NOMO-1 treated with DMSO at 0.1 percent for 48 hours (cell line): ENCODE data around the gene XXYLT1.

Experiments
- DNase-seq: peaks from one replicate; lab custom pipeline; 2025; ENCODE audit not compliant: unreplicated experiment; lab: John Stamatoyannopoulos, UW

Gene XXYLT1

DNA sequence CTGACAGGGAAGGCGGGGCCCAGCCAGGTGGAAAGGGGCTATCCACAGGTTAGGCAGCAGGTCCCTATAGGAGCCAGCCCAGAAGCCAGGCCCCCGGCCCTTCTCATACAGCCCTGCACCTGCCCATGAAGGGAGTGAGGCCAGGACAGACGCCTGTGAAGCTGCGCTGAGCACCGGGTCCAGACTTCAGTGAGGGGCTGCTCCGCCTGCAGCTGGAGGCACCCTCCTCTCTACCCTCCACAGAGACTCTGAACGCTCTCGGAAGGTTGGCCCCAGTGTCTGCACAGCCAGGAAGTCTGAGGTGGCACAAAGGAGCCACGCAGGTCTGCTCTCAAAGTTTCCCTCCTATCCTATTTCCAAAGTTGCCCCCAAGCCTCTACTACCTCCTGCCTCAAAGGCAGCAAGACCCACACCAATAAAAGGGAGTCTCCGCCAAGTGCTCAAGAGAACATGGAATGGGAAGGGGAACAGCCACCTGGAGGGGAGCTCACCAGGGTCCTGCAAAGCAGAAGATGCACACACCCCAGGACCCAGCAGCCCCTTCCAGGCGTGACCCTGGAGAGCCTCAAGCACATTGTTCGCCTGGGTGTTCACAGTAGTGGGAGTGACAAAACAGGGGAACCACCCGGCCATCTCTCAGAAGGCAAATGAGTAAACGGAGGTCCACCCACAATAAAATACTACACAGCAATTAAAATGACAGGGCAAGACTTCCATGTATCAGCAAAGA is 19.5 kb downstream of the XXYLT1 start:
- no peak for DNase-seq

DNA sequence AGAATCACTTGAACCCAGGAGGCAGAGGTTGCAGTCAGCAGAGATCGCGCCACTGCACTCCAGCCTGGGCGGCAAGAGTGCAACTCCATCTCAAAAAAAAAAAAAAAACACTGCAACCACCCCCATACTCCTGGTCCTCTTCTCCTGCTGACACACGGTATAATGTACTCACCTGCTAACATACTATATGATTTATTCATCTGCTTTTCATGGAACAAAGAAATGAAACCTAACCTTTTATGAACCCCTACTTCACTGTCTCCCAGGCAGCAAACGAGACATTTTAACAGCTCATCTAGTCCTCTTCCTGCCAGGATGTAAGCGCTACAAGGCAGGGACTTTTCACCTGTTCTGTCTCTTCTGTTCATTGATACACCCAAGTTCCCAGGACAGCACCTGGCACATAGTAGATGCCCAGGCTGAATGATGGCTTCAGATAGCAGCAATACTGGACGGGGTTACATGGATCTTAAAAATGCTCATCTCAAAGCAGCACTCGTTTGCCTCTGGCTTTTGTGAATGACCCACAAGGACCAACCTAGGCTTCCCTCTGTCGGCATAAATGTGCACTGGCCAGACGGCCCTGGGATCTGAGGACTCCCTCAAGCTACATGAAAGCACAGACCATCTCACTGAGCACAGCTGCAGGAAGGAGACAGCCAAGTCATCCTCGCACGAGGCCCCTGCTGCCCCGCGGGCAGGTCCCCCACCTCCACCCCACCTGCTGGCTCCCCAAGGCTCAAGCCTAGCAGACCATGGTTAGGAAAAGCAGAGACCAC is 20.3 kb downstream of the XXYLT1 start:
- DNase-seq = no peak

DNA sequence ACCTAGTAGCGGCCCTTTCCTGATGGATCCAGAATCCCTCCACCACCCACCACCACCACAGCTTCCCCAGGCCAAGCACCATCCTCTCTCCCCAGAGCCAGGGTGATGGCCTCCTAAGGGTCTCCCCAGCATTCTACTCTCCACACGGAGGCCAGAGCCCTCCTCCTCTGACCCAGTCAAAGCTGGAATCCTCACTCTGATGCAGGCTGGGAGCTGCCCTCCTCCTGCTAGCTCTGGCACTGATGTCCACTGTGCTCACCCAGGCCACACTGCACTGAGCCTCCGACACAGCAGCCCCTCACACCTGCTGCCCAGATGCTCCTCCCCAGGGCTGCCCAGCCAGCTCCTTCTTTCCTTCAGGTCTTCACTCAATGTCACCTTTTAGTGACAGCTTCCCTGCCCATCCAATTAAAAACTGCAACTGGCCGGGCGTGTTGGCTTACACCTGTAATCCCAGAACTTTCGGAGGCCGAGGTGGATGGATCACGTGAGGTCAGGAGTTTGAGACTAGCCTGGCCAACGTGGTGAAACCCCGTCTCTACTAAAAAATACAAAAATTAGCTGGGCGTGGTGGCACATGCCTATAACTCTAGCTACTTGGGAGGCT is 21.0 kb downstream of the XXYLT1 start:
- no peak for DNase-seq

DNA sequence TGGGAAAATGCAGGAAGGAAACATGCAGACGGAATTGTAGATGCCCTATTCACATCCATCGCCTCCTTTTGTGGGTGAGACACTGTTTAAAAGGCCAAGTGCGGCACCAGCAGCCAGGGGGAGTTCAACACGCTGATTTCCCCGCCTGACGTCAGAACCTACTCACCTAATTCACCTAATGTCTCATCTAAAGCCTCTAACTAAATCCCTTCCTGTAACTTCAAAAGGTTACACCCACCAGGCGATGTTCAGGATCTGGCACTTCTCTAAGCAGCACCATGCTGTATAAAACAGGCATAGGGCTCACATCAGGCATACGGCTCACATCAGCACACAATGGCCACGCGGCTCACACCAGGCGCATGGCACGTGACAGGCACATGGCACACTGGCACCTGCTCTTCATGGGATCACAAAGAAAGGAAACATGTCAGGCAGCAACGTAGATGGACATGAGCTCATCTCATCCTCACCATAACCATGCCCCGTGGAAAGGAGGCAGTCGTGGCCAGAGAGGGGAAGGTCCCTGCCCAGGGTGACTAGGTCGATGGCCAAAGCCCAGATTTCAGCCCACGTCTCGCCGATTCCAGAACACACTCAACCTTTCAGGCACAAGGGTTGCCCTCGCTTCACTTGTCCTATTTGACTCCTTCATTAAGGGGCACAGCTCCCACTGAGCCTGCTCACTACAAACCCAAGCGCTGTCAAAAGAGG is 21.7 kb downstream of the XXYLT1 start:
- DNase-seq = no peak

DNA sequence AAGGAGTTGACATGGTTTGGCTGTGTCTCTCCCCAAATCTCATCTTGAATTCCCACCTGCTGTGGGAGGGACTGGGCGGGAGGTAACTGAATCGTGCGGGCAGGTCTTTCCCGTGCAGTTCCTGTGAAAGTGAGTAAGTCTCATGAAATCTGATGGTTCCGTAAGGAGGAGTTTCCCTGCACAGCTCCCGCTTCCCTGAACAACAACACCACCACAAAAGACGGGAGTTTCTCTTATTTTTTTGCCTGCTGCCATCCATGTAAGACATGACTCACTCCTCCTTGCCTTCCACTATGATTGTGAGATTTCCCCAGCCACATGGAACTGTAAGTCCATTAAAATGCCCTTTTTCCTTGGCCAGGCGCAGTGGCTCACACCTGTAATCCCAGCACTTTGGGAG is 22.7 kb downstream of the XXYLT1 start:
- no peak for DNase-seq

DNA sequence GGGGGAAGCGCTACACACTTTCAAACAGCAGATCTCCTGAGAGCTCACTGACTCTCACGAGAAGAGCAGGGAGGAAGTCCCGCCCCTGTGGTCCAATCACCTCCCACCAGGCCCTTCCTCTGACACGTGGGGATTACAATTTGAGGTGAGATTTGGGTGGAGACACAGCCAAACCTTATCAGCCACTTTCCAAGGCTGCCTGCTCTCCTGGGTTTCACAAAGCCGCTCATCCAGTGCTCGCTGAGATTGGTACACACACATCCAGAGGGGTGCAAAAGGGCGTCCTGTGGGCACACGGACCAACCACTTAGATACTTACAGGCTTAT is 23.1 kb downstream of the XXYLT1 start:
- DNase-seq = no peak

DNA sequence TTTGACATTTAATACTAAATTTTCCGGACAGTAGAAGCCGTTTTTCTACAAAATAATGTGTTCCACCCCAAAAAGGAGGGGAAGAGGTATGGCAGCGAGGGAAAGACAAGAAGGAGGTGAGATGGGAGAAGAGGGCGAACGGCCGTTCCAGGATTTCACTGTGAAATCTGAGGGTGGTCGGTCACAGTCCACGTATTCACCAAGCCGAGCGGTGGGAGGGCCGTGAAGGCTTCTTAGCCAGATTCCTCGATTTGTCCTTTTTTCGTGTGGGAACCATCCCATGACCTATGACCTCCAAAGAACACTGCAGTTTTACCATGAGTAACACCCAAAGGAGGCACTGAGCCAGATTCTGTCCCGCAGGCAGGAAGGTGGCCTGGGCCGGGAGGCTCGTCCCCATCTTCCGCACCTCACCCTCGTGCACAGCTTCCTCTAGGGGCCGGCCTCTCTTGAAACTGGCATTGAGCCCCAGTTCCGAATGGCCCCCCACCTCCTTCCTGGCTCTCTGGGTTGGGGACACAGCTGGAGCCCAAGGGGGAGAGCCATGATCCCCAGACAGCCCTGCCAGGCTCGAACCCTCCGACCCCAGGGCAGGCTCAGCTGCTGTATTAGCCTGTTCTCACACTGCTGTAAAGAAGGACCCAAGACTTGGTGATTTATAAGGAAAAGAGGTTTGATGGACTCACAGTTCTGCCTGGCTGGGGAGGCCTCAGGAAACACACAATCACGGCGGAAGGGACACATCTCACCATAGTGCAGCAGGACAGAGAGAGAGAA is 23.7 kb downstream of the XXYLT1 start:
- DNase-seq = no peak

DNA sequence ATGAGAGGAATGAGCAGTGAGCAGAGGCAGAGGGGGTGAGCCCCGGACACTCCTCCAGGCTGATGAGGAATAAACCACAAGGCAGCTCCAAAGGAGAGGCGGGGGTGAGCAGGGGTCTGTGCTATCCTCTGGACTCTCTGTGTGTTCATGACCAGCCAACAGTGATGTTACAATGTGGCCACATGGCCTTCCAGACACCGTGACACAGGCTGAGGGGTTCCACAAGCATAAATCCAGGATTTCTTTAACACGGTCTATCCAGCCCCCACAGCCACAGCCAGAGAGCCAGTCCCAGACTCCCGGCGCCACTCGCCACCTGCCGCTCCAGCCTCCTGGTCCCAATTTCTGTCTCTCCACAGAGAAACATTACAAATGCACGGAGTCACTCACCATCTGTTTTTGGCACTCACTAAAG is 24.4 kb downstream of the XXYLT1 start:
- DNase-seq = no peak

DNA sequence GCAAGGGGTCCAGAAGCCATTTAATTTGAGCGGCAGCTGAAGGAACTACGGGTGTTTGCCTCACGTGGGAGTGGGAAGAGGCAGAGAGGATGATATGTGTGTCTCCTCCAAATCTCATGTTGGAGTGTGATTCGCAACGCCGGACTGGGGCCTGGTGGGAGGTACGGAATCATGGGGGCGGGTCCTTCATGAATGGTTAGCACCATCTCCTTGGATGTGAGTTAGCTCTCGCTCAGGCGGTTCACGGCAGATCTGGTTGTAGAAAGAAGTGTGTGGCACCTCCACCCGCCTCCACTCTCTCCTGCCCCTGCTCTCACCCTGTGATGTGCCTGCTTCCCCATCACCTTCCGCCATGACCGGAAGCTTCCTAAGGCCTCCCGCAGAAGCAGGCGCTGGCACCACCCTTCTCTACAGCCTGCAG is 25.4 kb downstream of the XXYLT1 start:
- DNase-seq = no peak

DNA sequence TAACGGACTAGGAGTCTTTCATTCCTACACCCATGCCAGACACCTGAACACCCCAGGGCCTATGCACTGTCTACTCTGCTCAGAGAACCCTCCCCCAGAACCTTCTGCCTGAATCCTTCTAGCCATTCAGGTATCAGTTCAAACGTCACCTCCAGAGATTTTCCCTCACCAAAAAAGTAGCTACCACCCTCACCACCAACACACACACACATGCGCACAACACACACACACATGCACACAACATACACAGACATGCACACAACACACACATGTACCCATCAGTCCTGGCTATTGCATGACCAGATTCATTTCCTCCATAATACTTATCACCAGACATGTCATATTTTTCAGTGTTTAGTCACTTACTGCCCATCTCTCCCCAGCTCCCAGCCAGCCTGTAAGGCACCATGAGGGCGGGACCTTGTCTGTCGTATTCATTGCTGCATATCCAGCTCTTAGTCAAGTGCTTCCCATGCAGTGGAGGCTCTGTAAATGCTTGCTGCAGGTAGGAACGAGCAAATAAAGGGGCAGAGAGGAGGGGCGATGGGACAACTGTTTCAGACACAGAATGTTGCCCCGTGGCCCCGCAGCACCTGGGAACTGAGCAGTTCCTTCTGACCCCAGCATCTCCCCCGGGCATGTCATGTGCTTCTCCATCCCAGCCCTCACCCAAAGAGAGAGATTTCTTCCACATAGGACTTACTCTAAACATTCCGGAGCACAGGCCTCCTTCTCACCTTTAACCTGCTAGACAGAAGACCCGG is 29.2 kb downstream of the XXYLT1 start:
- no peak for DNase-seq

DNA sequence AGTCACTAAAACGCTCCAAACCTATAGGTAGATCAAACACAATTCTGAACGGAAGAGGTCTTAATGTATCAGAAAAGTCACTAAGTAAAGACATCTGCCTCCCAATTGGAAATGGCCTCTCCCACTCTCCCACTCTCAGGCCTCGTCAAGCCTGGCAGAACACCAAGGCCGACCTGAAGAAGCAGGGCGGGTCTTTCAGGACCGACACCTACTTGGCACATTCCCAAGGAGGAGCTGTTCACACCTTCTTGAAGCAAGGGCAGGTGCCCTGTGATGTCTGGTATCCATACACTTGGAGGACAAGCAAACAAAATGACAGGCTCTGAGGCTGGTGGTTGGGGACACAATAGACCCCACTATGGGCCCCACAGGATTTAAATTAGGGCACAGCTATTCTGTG is 30.0 kb downstream of the XXYLT1 start:
- DNase-seq = no peak

DNA sequence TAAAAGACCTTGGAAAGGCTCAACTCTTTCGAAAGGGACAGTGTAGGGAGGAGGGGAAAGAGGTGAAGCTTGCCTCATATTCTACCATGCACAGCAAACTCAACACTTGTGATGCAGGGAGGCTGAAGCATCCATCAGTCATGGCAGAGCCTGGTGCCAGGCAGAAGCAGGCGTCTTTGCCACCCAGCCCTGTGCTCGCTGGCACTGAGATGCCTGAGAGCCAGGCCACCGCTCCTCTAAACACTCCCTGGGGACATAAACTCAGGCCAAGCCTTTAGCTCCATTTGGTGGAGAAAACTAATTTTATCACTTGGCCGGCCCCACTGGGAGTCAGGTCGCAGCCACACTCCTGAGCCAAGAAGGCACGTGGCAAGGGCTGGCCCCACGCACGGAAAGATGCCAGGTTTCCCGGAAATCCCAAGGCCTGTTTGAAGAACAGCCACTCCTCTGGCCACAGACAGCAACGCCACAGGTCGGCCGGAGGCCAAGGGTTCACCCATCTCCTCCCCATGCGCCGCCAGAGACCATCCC is 30.7 kb downstream of the XXYLT1 start:
- DNase-seq = no peak

DNA sequence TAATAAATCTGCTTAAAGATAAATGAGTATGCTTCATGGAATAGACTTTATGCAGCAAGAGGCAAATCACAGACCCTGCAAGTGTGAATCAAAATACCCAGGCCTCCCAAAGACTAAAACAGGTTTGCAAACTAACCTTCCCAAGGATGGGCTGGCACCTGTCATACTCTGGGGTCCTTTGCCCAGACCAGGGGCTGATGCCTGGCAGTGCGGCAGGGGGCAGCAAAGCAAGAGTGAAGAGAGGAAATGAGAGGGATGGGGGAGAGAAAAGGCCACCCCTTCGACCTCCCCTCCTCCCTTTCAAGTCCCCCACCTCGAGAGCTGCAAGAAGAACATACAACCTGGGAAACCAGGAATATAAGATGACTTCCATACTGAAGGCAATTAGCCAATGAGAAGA is 31.8 kb downstream of the XXYLT1 start:
- DNase-seq = no peak

DNA sequence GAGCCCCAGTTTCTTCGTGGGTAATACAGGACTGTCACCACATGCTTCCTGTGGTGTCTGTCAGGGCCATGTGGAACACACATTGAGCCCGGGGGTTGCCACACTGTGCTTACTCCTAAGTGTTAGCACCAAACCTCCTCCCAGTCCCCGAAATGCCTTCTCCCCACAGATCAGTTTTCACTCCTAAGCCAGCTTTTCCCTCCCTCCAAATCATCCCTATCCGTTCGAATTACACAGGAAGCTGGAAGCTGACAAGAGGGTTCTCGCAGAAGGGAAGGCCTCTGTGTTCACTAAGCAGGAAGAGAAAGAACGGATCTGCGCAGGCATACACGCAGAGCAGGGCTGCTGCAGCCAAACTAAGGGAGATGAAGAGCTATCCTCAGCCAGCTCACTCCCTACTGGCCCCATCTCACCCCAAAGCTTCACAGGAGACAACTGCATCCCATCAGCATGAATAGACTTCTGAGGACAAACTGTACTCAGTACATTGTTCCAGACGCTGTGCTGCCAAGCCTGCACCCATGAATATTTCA is 32.3 kb downstream of the XXYLT1 start:
- DNase-seq = no peak

DNA sequence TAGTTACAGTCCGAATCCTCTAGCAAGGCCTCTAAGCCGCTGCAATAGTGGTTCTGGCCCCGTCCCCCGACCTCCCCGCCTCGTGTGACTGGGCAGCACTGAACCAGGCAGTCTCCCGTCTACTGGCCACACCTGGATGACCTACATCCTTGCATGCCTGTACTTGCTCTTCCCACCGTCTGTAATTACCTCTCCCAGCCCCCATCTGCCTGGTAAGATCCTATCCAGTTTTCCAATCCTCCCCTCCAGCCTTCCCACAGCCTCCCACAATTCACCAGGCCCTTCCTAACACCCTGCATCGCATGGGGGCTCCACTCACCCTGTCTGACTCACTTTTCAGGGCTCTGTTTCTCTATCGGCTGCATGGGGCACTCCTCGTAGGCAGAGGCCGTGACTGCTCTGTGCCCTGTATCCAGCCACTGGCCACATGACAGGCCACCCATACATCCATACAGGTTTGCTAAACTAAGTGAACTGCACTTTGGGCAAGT is 32.8 kb downstream of the XXYLT1 start:
- DNase-seq = no peak

DNA sequence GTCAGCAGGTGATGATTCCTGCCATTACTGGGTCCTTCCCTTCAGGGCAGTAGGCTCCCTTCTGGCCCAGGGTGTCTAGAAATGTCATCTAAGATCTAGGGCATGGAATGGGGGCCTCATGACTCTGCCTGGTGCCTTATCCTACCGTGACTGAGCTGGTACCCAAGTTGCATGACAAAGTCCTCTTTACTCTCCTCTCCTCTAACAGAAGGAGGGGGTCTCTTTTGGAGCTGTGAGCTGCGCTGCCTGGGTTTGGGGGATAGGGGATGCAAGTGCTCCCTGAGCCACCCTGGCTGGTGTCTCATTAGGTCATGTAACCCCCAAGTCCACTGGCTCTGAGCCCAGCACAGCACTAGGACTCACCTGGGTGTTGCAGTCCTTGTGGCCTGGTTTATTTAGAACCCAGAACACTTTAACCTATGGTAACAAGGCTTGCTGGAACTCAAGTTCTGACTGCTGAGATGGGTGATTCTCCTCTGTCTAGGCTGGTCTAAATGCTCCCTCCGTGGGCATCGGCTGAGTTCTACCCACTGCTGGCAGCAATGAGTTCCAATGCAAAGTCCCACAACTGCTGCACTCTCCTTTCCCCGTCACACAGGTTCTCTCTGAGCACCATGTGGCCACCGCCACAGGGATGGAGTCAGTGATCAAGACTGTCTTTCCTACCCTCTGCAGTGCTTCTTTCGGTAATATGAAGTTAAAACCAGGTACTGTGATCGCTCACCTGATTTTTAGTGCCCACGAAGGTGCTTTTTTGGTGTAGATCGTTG is 34.0 kb downstream of the XXYLT1 start:
- DNase-seq = no peak

DNA sequence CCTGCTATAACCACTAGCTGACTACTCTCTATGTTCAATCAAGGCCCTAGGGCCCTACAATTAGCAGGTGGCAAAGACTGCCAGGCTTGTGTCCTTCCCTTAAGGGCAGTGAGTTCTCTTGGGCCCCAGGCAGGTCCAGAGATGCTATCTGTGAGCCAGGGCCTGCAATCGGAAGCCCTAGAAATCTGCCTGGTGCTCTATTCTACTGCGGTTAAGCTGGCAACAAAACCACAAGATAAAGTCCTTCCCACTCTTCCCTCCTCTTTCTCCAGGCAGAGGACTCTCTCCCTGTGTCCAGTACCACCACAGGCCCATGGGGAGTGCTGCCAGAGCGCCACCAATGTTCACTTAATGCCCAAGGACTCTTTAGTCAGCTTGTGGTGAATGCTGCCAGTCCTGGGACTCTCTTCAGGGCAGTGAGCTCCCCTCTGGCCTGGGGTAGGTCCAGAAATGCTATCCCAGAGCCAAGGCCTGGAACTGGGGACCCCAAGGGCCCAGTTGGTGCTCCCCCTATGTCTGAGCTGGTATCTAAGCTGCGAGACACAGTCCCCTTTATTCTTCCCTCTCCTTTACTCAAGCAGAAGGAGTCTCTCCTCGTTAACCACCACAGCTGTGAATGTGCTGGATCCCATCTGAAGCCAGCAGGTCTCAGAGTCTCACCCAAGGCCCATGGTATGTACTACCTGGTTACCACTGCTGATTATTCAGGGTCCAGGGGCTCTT is 34.7 kb downstream of the XXYLT1 start:
- no peak for DNase-seq

DNA sequence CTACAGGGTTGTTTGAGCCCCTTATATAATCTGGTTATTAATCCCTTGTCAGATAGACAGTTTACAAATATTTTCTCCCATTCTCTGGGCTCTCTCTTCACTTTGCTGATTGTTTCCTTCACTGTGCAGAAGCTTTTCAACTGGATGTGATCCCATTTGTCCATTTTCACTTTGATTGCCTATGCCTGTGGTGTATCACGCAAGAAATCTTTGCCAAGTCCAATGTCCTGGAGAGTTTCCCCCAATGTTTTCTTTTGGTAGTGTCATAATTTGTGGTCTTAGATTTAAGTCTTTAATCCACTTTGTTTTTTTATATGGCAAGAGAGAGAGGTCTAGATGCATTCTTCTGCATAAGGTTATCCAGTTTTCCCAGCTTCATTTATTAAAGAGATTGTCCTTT is 40.7 kb downstream of the XXYLT1 start:
- DNase-seq = no peak
